Mammary epithelial cell (primary cell): Measurements from ENCODE around the gene FBXO21.

Source experiments
- CTCF ChIP-seq, 2 donors: IDR thresholded peaks in 1 of 2; conservative IDR thresholded peaks in 1 of 2; 2 replicates each; pipeline ENCODE4 v1.5.1; 2011 to 2012; ENCODE audit warnings: inconsistent platforms in 2 of 2, low read length in 2 of 2, mild to moderate bottlenecking in 2 of 2, control low read depth in 1 of 2, low read depth in 1 of 2; ENCODE audit not compliant: insufficient read depth in 1 of 2; ENCODE audit errors: extremely low read depth in 1 of 2
- EZH2 ChIP-seq: IDR thresholded peaks from 2 replicates; pipeline ENCODE4 v1.6.1; 2012; ENCODE audit warnings: low read length, inconsistent platforms, borderline replicate concordance

GRCh38 chr12:117189725-117190209 lies 503 bp downstream of the FBXO21 start:
- TF ChIP-seq CTCF (conservative IDR thresholded peaks at IDR 0.05 in 1 of 2, IDR thresholded peaks at IDR 0.05 in 1 of 2; ENCODE audit: extremely low read depth in 1 of 2, insufficient read depth in 1 of 2, low read depth in 1 of 2, low read length in 2 of 2) (no peak), EZH2 (no peak)
